HFFc6 (cell line): ENCODE results near the gene KRTAP2-4. TPM values are rescaled to one million over a fixed set of nuclear protein-coding genes. Genes with fewer than 3 reads are reported as not detected.
"Not testable (repeated sequence)": the region's sequence is repeated elsewhere in the genome, so short reads cannot be mapped to it uniquely, and the experiment has no call there.

ENCODE experiments used
- DNase-seq: peaks from one replicate; pipeline ENCODE4 v3.0.0-alpha.2; 2018
- H3K27ac Mint-ChIP-seq: 2 replicates; pipeline ENCODE4 v1.8.0; 2020; ENCODE audit warnings: mild to moderate bottlenecking, mixed read lengths
- H3K27me3 Mint-ChIP-seq: 2 replicates; pipeline ENCODE4 v1.8.0; 2021; ENCODE audit warnings: mild to moderate bottlenecking, moderate library complexity, mixed read lengths; ENCODE audit not compliant: insufficient read depth
- H3K36me3 Mint-ChIP-seq: 2 replicates; pipeline ENCODE4 v1.8.0; 2021; ENCODE audit warnings: low read depth, mixed read lengths
- H3K4me1 Mint-ChIP-seq: 2 replicates; pipeline ENCODE4 v1.8.0; 2020; ENCODE audit warnings: low read depth, mixed read lengths
- H3K4me3 Mint-ChIP-seq: 2 replicates; pipeline ENCODE4 v1.8.0; 2020; ENCODE audit warnings: mild to moderate bottlenecking, moderate library complexity, mixed read lengths
- H3K9me3 Mint-ChIP-seq: 2 replicates; pipeline ENCODE4 v1.8.0; 2020; ENCODE audit warnings: mild to moderate bottlenecking, mixed read lengths
- CTCF ChIP-seq: fragments of 200-600 bp; sonication (generic); IDR thresholded peaks from 2 replicates; pipeline ENCODE4 v1.5.0; 2021; ENCODE audit warnings: antibody characterized with exemption, mild to moderate bottlenecking
- total RNA-seq, 6 experiments: library from RNA; stranded (reverse); fragmentation: NEBNext Ultra II Directional; extraction: Animal tissue kit (Norgen Biotek cat#: 25700); gene quantifications; 2 replicates in 1 of 6; 3 replicates in 5 of 6; pipeline ENCODE4 v1.2.3, GENCODE V29; 2021

KRTAP2-4 gene
- total RNA-seq, 6 experiments from 2014 or later: not detected

- H3K4me1 Mint-ChIP-seq: peaks cover 43% of the 10 kb centered on the region
- TF ChIP-seq CTCF: no peak
- peaks cover 9% of the 10 kb centered on the region; the same call in 1 of the 2 replicates for H3K36me3 Mint-ChIP-seq
- peaks cover under 1% of the 10 kb centered on the region for H3K9me3 Mint-ChIP-seq
- DNase-seq: no peak
- H3K4me3 Mint-ChIP-seq: no peak overlapping the region
- H3K27me3 Mint-ChIP-seq: no peaks in the 10 kb centered on the region
- H3K27ac Mint-ChIP-seq: no peak overlapping the region
Measured at GRCh38 chr17:41037853-41038350, 27.8 kb downstream of the KRTAP2-4 start.

- H3K9me3 Mint-ChIP-seq, H3K27me3 Mint-ChIP-seq, H3K27ac Mint-ChIP-seq, DNase-seq, H3K4me3 Mint-ChIP-seq, H3K36me3 Mint-ChIP-seq: not testable (repeated sequence)
- peaks cover 30% of the 10 kb centered on the region for H3K4me1 Mint-ChIP-seq
Measured at GRCh38 chr17:41034346-41034935, 31.2 kb downstream of the KRTAP2-4 start, which contains the start of gene KRTAP1-3. KRTAP1-3 (minus strand) TSS chr17:41034874; CDS start chr17:41034821, 53 bp downstream.

- DNase-seq: no peak
- H3K36me3 Mint-ChIP-seq: no peaks in the 10 kb centered on the region; the same call in 1 of the 2 replicates
- no peaks in the 10 kb centered on the region for H3K9me3 Mint-ChIP-seq
- TF ChIP-seq CTCF: no peak
- H3K4me1 Mint-ChIP-seq: peaks cover 31% of the 10 kb centered on the region
- no peak within 1 kb of the TSS for H3K4me3 Mint-ChIP-seq
- no peaks in the 10 kb centered on the region for H3K27me3 Mint-ChIP-seq
- H3K27ac Mint-ChIP-seq: no peak within 1 kb of the TSS
Measured at GRCh38 chr17:41029633-41030245, 35.9 kb downstream of the KRTAP2-4 start, which contains the start of gene KRTAP1-4. KRTAP1-4 (minus strand) TSS chr17:41030195; CDS start chr17:41030078, 117 bp downstream.

GRCh38 chr17:41026715-41027471, 38.8 kb downstream of the KRTAP2-4 start, which contains the start of gene KRTAP1-5:
KRTAP1-5 (minus strand) TSS chr17:41027208; CDS start chr17:41027155, 53 bp downstream.
- DNase-seq: peak; percentile 74
- H3K4me3 Mint-ChIP-seq: no peak within 1 kb of the TSS
- H3K4me1 Mint-ChIP-seq: peaks cover 37% of the 10 kb centered on the region
- H3K27me3 Mint-ChIP-seq: no peaks in the 10 kb centered on the region
- H3K9me3 Mint-ChIP-seq: no peaks in the 10 kb centered on the region
- no peak for TF ChIP-seq CTCF
- peak within 1 kb of the TSS; percentile 53 for H3K27ac Mint-ChIP-seq
- H3K36me3 Mint-ChIP-seq: peaks cover 7% of the 10 kb centered on the region; the same call in 1 of the 2 replicates

GRCh38 chr17:41024697-41025096, 41.0 kb downstream of the KRTAP2-4 start:
- DNase-seq: no peak
- Mint-ChIP-seq H3K27me3 (no peaks in the 10 kb centered on the region), H3K9me3 (no peaks in the 10 kb centered on the region; the same call in 1 of the 2 replicates), H3K27ac (no peak overlapping the region), H3K4me3 (no peak overlapping the region), H3K36me3 (peaks cover 7% of the 10 kb centered on the region; the same call in 1 of the 2 replicates), H3K4me1 (peaks cover 45% of the 10 kb centered on the region)
- TF ChIP-seq CTCF: no peak
